Esophagus muscularis mucosa (tissue), 4 donors: ENCODE measurements around the gene OTX1. TPM values are rescaled to one million over a fixed set of nuclear protein-coding genes. Genes with fewer than 3 reads are reported as not detected.

Source experiments
- DNase-seq: peaks from one replicate; pipeline ENCODE4 v3.0.0-alpha.2; 2017; ENCODE audit errors: extremely low spot score
- H3K27ac ChIP-seq, 4 donors: fragments of 200-600 bp; sonication (generic); replicated peaks in 1 of 4; 1 replicate in 3 of 4; 2 replicates in 1 of 4; pipeline ENCODE4 v1.5.1; 2016 to 2019; ENCODE audit warnings: mild to moderate bottlenecking in 1 of 4
- H3K27me3 ChIP-seq, 4 donors: fragments of 200-600 bp; sonication (generic); one replicate each; pipeline versions ENCODE4 v1.5.1 to v1.6.0; 2016 to 2019
- H3K36me3 ChIP-seq, 4 donors: fragments of 200-600 bp; sonication (generic); one replicate each; pipeline ENCODE4 v1.5.1; 2016 to 2019
- H3K4me1 ChIP-seq, 4 donors: fragments of 200-600 bp; sonication (generic); one replicate each; pipeline ENCODE4 v1.5.1; 2016 to 2019
- H3K4me3 ChIP-seq, 4 donors: fragments of 200-600 bp; sonication (generic); 1 replicate in 2 of 4; 2 replicates in 2 of 4; pipeline ENCODE4 v1.5.1; 2016 to 2019; ENCODE audit warnings: mild to moderate bottlenecking in 4 of 4, moderate library complexity in 1 of 4
- H3K9me3 ChIP-seq, 4 donors: fragments of 200-600 bp; sonication (generic); 1 replicate in 3 of 4; 2 replicates in 1 of 4; pipeline ENCODE4 v1.5.1; 2016 to 2019
- CTCF ChIP-seq, 3 experiments: fragments of 200-600 bp in 2 of 3; fragments of 450-650 bp in 1 of 3; sonication (generic) in 2 of 3; IDR thresholded peaks; one replicate each; pipeline ENCODE4 v1.5.1; 2017 to 2019; ENCODE audit warnings: antibody characterized with exemption in 3 of 3, mild to moderate bottlenecking in 2 of 3, moderate library complexity in 1 of 3
- EP300 ChIP-seq: sonication (generic); formaldehyde crosslinking; IDR thresholded peaks from one replicate; pipeline ENCODE4 v1.6.1; 2017; ENCODE audit warnings: antibody characterized with exemption
- POLR2A ChIP-seq: fragments of 450-650 bp; IDR thresholded peaks from one replicate; pipeline ENCODE4 v1.6.1; 2017; ENCODE audit warnings: antibody characterized with exemption, moderate library complexity, mild to moderate bottlenecking, low read depth
- POLR2AphosphoS5 ChIP-seq, 2 donors: sonication (generic); formaldehyde crosslinking; IDR thresholded peaks; one replicate each; pipeline ENCODE4 v1.6.1; 2017; ENCODE audit warnings: antibody characterized with exemption in 2 of 2
- WGBS: methylation state at CpG from one replicate; pipeline ENCODE4 v1.1.5; 2018; 5-methylcytosine and 5-hydroxymethylcytosine counted together
- intact Hi-C: fragments of 100-400 bp; cut with DNase I; formaldehyde crosslinking; loops from one replicate; pipeline ENCODE4 v1.15.1; 2023
- total RNA-seq, 4 donors: library from RNA; depleted of rRNA; stranded (reverse); fragments of >200 nt; gene quantifications; one replicate each; pipeline versions ENCODE4 v1.1.0 to v1.2.1, GENCODE V29; 2016

The OTX1 gene
- total RNA-seq, 4 donors from 2014 or later = 0.26 TPM; not detected in 3

- Histone ChIP-seq H3K4me1 (peaks cover 57 to 77% (median 71%) of the 10 kb centered on the region in 4 donors), H3K27me3 (peaks cover 11 to 100% (median 77%) of the 10 kb centered on the region in 4 donors), H3K36me3 (no peaks in the 10 kb centered on the region), H3K27ac (no peak overlapping the region), H3K9me3 (peaks cover 0 to 13% (median 0%) of the 10 kb centered on the region in 4 donors), H3K4me3 (peak overlapping the region; percentile 13 to 38 (median 24))
- WGBS = 9% methylated on average over 48 of the region's 63 CpGs
- intact Hi-C loops = no loop called here
- DNase-seq = no peak
- TF ChIP-seq EP300 = no peak
- TF ChIP-seq POLR2A = no peak
- no peak for TF ChIP-seq CTCF (IDR thresholded peaks at IDR 0.05)
- no peak for TF ChIP-seq POLR2AphosphoS5 (IDR thresholded peaks at IDR 0.05)
These were observed 4.8 kb downstream of the OTX1 start for GRCh38 chr2:63055226-63056106.

GRCh38 chr2:63056107-63057050 lies 5.7 kb downstream of the OTX1 start:
- DNase-seq = no peak
- peaks cover 11 to 100% (median 81%) of the 10 kb centered on the region in 4 donors for H3K27me3 ChIP-seq
- intact Hi-C loops = no loop called here

GRCh38 chr2:63057249-63058143 lies 6.9 kb downstream of the OTX1 start:
- Histone ChIP-seq H3K4me1 (peaks cover 48 to 67% (median 60%) of the 10 kb centered on the region in 4 donors), H3K9me3 (peaks cover 0 to 13% (median 0%) of the 10 kb centered on the region in 4 donors), H3K36me3 (no peaks in the 10 kb centered on the region), H3K27me3 (peaks cover 11 to 100% (median 87%) of the 10 kb centered on the region in 4 donors), H3K4me3 (peak overlapping the region in 1 of 4 donors; percentile 1), H3K27ac (no peak overlapping the region)
- no peak for TF ChIP-seq POLR2AphosphoS5 (IDR thresholded peaks at IDR 0.05)
- TF ChIP-seq POLR2A = no peak
- TF ChIP-seq CTCF (IDR thresholded peaks at IDR 0.05) = no peak
- TF ChIP-seq EP300 = no peak
- intact Hi-C loops = no loop called here
- 20% methylated on average over 30 of the region's 35 CpGs for WGBS
- DNase-seq = peak; percentile 42

More at GRCh38 chr2:63056107-63057050, 5.7 kb downstream of the OTX1 start:
- Histone ChIP-seq H3K36me3 (no peaks in the 10 kb centered on the region), H3K4me1 (peaks cover 48 to 68% (median 62%) of the 10 kb centered on the region in 4 donors), H3K4me3 (peak overlapping the region in 3 of 4 donors; percentile 11 to 38 (median 12)), H3K27ac (no peak overlapping the region), H3K9me3 (peaks cover 0 to 13% (median 0%) of the 10 kb centered on the region in 4 donors)
- TF ChIP-seq POLR2A (no peak), EP300 (no peak), CTCF (IDR thresholded peaks at IDR 0.05) (no peak), POLR2AphosphoS5 (IDR thresholded peaks at IDR 0.05) (no peak)
- WGBS = 18% methylated on average over 48 of the region's 49 CpGs
